ENCODE measurements around the gene SPINK2. TPM values are rescaled to one million over a fixed set of nuclear protein-coding genes. Genes with fewer than 3 reads are reported as not detected.

SPINK2 gene
- polyA plus RNA-seq, 3 donors = not detected

DNA sequence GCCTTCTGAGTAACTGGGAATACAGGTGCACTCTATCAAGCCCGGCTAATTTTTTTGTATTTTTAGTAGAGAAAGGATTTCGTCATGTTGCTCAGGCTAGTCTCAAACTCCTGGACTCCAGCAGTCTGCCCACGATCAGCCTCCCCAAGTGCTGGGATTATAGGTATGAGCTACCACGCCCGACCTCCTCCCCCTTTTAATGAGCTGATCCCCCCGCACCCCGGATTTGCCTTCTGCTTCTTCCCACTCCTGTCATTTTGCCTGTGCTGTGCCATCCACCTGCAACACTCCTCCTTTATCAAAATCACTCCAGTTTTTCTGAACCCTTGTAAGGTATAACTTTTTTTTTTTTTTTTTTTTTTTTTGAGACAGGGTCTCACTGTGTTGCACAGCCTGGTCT lies 33.4 kb downstream of the SPINK2 start:
- TF ChIP-seq, protein P1, sequence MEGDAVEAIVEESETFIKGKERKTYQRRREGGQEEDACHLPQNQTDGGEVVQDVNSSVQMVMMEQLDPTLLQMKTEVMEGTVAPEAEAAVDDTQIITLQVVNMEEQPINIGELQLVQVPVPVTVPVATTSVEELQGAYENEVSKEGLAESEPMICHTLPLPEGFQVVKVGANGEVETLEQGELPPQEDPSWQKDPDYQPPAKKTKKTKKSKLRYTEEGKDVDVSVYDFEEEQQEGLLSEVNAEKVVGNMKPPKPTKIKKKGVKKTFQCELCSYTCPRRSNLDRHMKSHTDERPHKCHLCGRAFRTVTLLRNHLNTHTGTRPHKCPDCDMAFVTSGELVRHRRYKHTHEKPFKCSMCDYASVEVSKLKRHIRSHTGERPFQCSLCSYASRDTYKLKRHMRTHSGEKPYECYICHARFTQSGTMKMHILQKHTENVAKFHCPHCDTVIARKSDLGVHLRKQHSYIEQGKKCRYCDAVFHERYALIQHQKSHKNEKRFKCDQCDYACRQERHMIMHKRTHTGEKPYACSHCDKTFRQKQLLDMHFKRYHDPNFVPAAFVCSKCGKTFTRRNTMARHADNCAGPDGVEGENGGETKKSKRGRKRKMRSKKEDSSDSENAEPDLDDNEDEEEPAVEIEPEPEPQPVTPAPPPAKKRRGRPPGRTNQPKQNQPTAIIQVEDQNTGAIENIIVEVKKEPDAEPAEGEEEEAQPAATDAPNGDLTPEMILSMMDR (IDR thresholded peaks at IDR 0.05) = no peak
- WGBS (ENCODE audit: insufficient coverage) = 100% methylated on average over 2 of the region's 7 CpGs
- no peaks in the 10 kb centered on the region for H3K36me3 Mint-ChIP-seq

DNA sequence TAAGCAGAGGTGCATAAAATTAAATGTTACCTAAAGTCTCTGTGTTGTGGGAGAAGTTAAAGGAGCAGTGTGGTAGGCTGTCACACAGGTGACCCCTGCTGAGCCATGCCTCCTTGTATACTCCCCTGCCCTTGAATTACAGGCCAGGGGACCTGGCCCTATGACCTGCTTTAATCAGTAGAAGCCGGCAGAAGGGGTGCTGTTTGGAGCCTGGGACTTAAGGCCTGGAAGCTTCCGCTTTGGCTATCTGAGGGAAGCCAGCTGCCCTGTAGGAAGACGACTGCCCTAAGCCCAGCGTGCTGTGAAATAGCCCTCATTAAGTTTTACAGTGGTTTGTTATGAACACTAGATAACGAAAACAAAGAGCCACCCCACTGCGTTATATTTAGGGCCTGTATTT lies 34.1 kb downstream of the SPINK2 start:
- Histone ChIP-seq H3K4me3 (replicated peaks in 1 of 3; ENCODE audit: low read depth in 2 of 3, low read length in 3 of 3) (no peak overlapping the region), H3K79me2 (ENCODE audit: insufficient read depth, low read length) (no peaks in the 10 kb centered on the region), H4K20me1 (ENCODE audit: insufficient read depth, low read length) (no peaks in the 10 kb centered on the region), H3K36me3 (replicated peaks in 1 of 2; ENCODE audit: control insufficient read depth in 1 of 2, insufficient read depth in 2 of 2, low read length in 2 of 2) (no peaks in the 10 kb centered on the region), H3K27ac (ENCODE audit: low read depth in 1 of 2, low read length in 2 of 2) (no peak overlapping the region), H3K4me1 (ENCODE audit: control insufficient read depth in 1 of 2, insufficient read depth in 2 of 2, low read length in 2 of 2) (peaks cover 0 to 3% of the 10 kb centered on the region in 2 donors), H3K27me3 (ENCODE audit: control insufficient read depth in 2 of 2, insufficient read depth in 2 of 2, low read length in 2 of 2) (no peaks in the 10 kb centered on the region), H2AFZ (ENCODE audit: insufficient read depth, low read depth, low read length, poor library complexity, severe bottlenecking) (no peak overlapping the region), H3K9ac (ENCODE audit: insufficient read depth, low read length, poor library complexity, severe bottlenecking) (no peak overlapping the region), H3K9me3 (replicated peaks in 1 of 2; ENCODE audit: control insufficient read depth in 1 of 2, insufficient read depth in 1 of 2, low read length in 2 of 2) (no peaks in the 10 kb centered on the region), H3K4me2 (replicated peaks; ENCODE audit: extremely low read depth, low read length, poor library complexity, severe bottlenecking) (no peak overlapping the region)
- Mint-ChIP-seq H3K4me1 (peaks cover 7% of the 10 kb centered on the region), H3K36me3 (no peaks in the 10 kb centered on the region), H3K4me3 (no peak overlapping the region), H3K27ac (no peak overlapping the region), H3K9me3 (peaks cover 0 to 2% (median 0%) of the 10 kb centered on the region in 7 donors), H3K27me3 (ENCODE audit: low read depth in 3 of 3) (peaks cover 3 to 4% (median 3%) of the 10 kb centered on the region in 3 donors)
- DNase-seq = no peak
- intact Hi-C loops (cut with micrococcal nuclease) = no loop called here
- 100% methylated on average over 5 of the region's 6 CpGs for WGBS (ENCODE audit: insufficient coverage)
- TF ChIP-seq, protein P1 (IDR thresholded peaks at IDR 0.05) = no peak

More for the DNA sequence above, 33.4 kb downstream of the SPINK2 start:
- no peak overlapping the region for H3K9ac ChIP-seq (ENCODE audit: insufficient read depth, low read length, poor library complexity, severe bottlenecking)
- H3K27me3 ChIP-seq (ENCODE audit: control insufficient read depth in 2 of 2, insufficient read depth in 2 of 2, low read length in 2 of 2) = no peaks in the 10 kb centered on the region
- H4K20me1 ChIP-seq (ENCODE audit: insufficient read depth, low read length) = no peaks in the 10 kb centered on the region
- no peaks in the 10 kb centered on the region for H3K4me1 ChIP-seq (ENCODE audit: control insufficient read depth in 1 of 2, insufficient read depth in 2 of 2, low read length in 2 of 2)
- no peaks in the 10 kb centered on the region for H3K9me3 ChIP-seq (replicated peaks in 1 of 2; ENCODE audit: control insufficient read depth in 1 of 2, insufficient read depth in 1 of 2, low read length in 2 of 2)
- Mint-ChIP-seq H3K27me3 (ENCODE audit: low read depth in 3 of 3) (peaks cover 1 to 3% (median 2%) of the 10 kb centered on the region in 3 donors), H3K9me3 (peaks cover 0 to 2% (median 0%) of the 10 kb centered on the region in 7 donors), H3K4me3 (no peak overlapping the region), H3K4me1 (peaks cover 3% of the 10 kb centered on the region), H3K27ac (no peak overlapping the region)
- no peak for DNase-seq
- H3K79me2 ChIP-seq (ENCODE audit: insufficient read depth, low read length) = no peaks in the 10 kb centered on the region
- no peak overlapping the region for H3K4me2 ChIP-seq (replicated peaks; ENCODE audit: extremely low read depth, low read length, poor library complexity, severe bottlenecking)
- intact Hi-C loops (cut with micrococcal nuclease) = no loop called here
- no peaks in the 10 kb centered on the region for H3K36me3 ChIP-seq (replicated peaks in 1 of 2; ENCODE audit: control insufficient read depth in 1 of 2, insufficient read depth in 2 of 2, low read length in 2 of 2)
- no peak overlapping the region for H3K4me3 ChIP-seq (replicated peaks in 1 of 3; ENCODE audit: low read depth in 2 of 3, low read length in 3 of 3)
- H3K27ac ChIP-seq (ENCODE audit: low read depth in 1 of 2, low read length in 2 of 2) = no peak overlapping the region
- no peak overlapping the region for H2AFZ ChIP-seq (ENCODE audit: insufficient read depth, low read depth, low read length, poor library complexity, severe bottlenecking)
